Skeletal muscle tissue (tissue), 4 donors: ENCODE results near the gene FARS2. TPM values are rescaled to one million over a fixed set of nuclear protein-coding genes. Genes with fewer than 3 reads are reported as not detected.
A peak's percentile ranks its signal among the peaks of the same experiment; 100 is the strongest.

Experiments used
- H3K27ac ChIP-seq: one replicate; pipeline ENCODE4 v1.7.0; 2013; ENCODE audit warnings: mild to moderate bottlenecking, low read depth, low read length, inconsistent platforms
- H3K27me3 ChIP-seq, 3 donors: one replicate each; pipeline ENCODE4 v1.7.0; 2013; ENCODE audit warnings: low read length in 3 of 3; ENCODE audit not compliant: control insufficient read depth in 3 of 3, insufficient read depth in 3 of 3
- H3K36me3 ChIP-seq, 3 donors: one replicate each; pipeline ENCODE4 v1.7.0; 2013; ENCODE audit warnings: low read length in 3 of 3; ENCODE audit not compliant: control insufficient read depth in 3 of 3, insufficient read depth in 3 of 3
- H3K4me1 ChIP-seq, 3 donors: one replicate each; pipeline ENCODE4 v1.7.0; 2013; ENCODE audit warnings: low read length in 3 of 3, mild to moderate bottlenecking in 3 of 3; ENCODE audit not compliant: control insufficient read depth in 3 of 3, insufficient read depth in 3 of 3
- H3K4me3 ChIP-seq, 3 donors: one replicate each; pipeline ENCODE4 v1.7.0; 2013; ENCODE audit warnings: low read length in 3 of 3
- H3K9ac ChIP-seq, 3 donors: one replicate each; pipeline ENCODE4 v1.7.0; 2013; ENCODE audit warnings: low read length in 3 of 3, mild to moderate bottlenecking in 3 of 3, moderate library complexity in 2 of 3, low read depth in 1 of 3
- H3K9me3 ChIP-seq, 3 donors: one replicate each; pipeline ENCODE4 v1.7.0; 2013; ENCODE audit warnings: low read length in 3 of 3; ENCODE audit not compliant: control insufficient read depth in 3 of 3
- total RNA-seq: library from RNA; depleted of rRNA; stranded (reverse); fragments of >200 nt; gene quantifications from one replicate; pipeline ENCODE4 v1.2.3, GENCODE V29; 2014
- donor health status: Osteomylitis.

Gene FARS2
- total RNA-seq, 1 donor from 2014 or later: 27.7 TPM

GRCh38 chr6:5598123-5598522 lies 336.8 kb downstream of the FARS2 start:
- H3K4me1 ChIP-seq: no peaks in the 10 kb centered on the region
- H3K4me3 ChIP-seq: no peak overlapping the region
- no peaks in the 10 kb centered on the region for H3K9me3 ChIP-seq
- H3K27ac ChIP-seq: no peak overlapping the region
- H3K36me3 ChIP-seq: no peaks in the 10 kb centered on the region
- H3K27me3 ChIP-seq: no peaks in the 10 kb centered on the region
- no peak overlapping the region for H3K9ac ChIP-seq

- Histone ChIP-seq H3K4me3 (no peak overlapping the region), H3K27ac (no peak overlapping the region), H3K36me3 (no peaks in the 10 kb centered on the region), H3K9me3 (no peaks in the 10 kb centered on the region), H3K4me1 (no peaks in the 10 kb centered on the region), H3K27me3 (no peaks in the 10 kb centered on the region), H3K9ac (no peak overlapping the region)
Observed at GRCh38 chr6:5599127-5599526, 337.8 kb downstream of the FARS2 start.

- H3K27ac ChIP-seq: no peak overlapping the region
- H3K9ac ChIP-seq: no peak overlapping the region
- no peaks in the 10 kb centered on the region for H3K4me1 ChIP-seq
Observed at GRCh38 chr6:5605937-5606336, 344.6 kb downstream of the FARS2 start.

GRCh38 chr6:5606546-5606945 lies 345.2 kb downstream of the FARS2 start:
- no peaks in the 10 kb centered on the region for H3K9me3 ChIP-seq
- H3K27ac ChIP-seq: no peak overlapping the region
- no peaks in the 10 kb centered on the region for H3K4me1 ChIP-seq
- H3K36me3 ChIP-seq: no peaks in the 10 kb centered on the region
- H3K9ac ChIP-seq: no peak overlapping the region
- no peaks in the 10 kb centered on the region for H3K27me3 ChIP-seq
- no peak overlapping the region for H3K4me3 ChIP-seq

More at GRCh38 chr6:5605937-5606336, 344.6 kb downstream of the FARS2 start:
- no peak overlapping the region for H3K4me3 ChIP-seq
- H3K36me3 ChIP-seq: no peaks in the 10 kb centered on the region
- H3K27me3 ChIP-seq: no peaks in the 10 kb centered on the region
- H3K9me3 ChIP-seq: no peaks in the 10 kb centered on the region

- H3K9ac ChIP-seq: no peak overlapping the region
- H3K9me3 ChIP-seq: no peaks in the 10 kb centered on the region
- H3K36me3 ChIP-seq: peaks cover 0 to 3% (median 2%) of the 10 kb centered on the region in 3 donors
- no peaks in the 10 kb centered on the region for H3K27me3 ChIP-seq
- no peak overlapping the region for H3K27ac ChIP-seq
- no peaks in the 10 kb centered on the region for H3K4me1 ChIP-seq
- no peak overlapping the region for H3K4me3 ChIP-seq
Observed at GRCh38 chr6:5610640-5611039, 349.3 kb downstream of the FARS2 start.

- Histone ChIP-seq H3K27me3 (no peaks in the 10 kb centered on the region), H3K27ac (no peak overlapping the region), H3K9me3 (no peaks in the 10 kb centered on the region), H3K9ac (no peak overlapping the region), H3K4me3 (no peak overlapping the region), H3K36me3 (peaks cover 2 to 3% (median 2%) of the 10 kb centered on the region in 3 donors), H3K4me1 (no peaks in the 10 kb centered on the region)
Observed at GRCh38 chr6:5617179-5617578, 355.9 kb downstream of the FARS2 start.

- peaks cover 0 to 2% (median 0%) of the 10 kb centered on the region in 3 donors for H3K4me1 ChIP-seq
- H3K9me3 ChIP-seq: no peaks in the 10 kb centered on the region
- no peak overlapping the region for H3K9ac ChIP-seq
- no peaks in the 10 kb centered on the region for H3K27me3 ChIP-seq
- H3K27ac ChIP-seq: no peak overlapping the region
- peaks cover 0 to 2% (median 0%) of the 10 kb centered on the region in 3 donors for H3K36me3 ChIP-seq
- H3K4me3 ChIP-seq: no peak overlapping the region
Observed at GRCh38 chr6:5619249-5619648, 357.9 kb downstream of the FARS2 start.

GRCh38 chr6:5622276-5623005 lies 361.1 kb downstream of the FARS2 start:
- Histone ChIP-seq H3K4me3 (no peak overlapping the region), H3K27me3 (no peaks in the 10 kb centered on the region), H3K9ac (no peak overlapping the region), H3K27ac (peak overlapping the region; percentile 8), H3K4me1 (peaks cover 0 to 3% (median 0%) of the 10 kb centered on the region in 3 donors), H3K9me3 (no peaks in the 10 kb centered on the region), H3K36me3 (peaks cover 0 to 2% (median 0%) of the 10 kb centered on the region in 3 donors)

- no peaks in the 10 kb centered on the region for H3K27me3 ChIP-seq
- H3K36me3 ChIP-seq: peaks cover 0 to 2% (median 0%) of the 10 kb centered on the region in 3 donors
- no peak overlapping the region for H3K4me3 ChIP-seq
- no peak overlapping the region for H3K9ac ChIP-seq
- peaks cover 0 to 3% (median 0%) of the 10 kb centered on the region in 3 donors for H3K4me1 ChIP-seq
- H3K9me3 ChIP-seq: no peaks in the 10 kb centered on the region
- H3K27ac ChIP-seq: no peak overlapping the region
Observed at GRCh38 chr6:5623769-5624168, 362.5 kb downstream of the FARS2 start.

GRCh38 chr6:5624256-5624655 lies 362.9 kb downstream of the FARS2 start:
- Histone ChIP-seq H3K9ac (no peak overlapping the region), H3K4me3 (no peak overlapping the region), H3K27ac (no peak overlapping the region), H3K9me3 (no peaks in the 10 kb centered on the region), H3K36me3 (peaks cover 0 to 2% (median 0%) of the 10 kb centered on the region in 3 donors), H3K4me1 (peaks cover 0 to 3% (median 0%) of the 10 kb centered on the region in 3 donors), H3K27me3 (no peaks in the 10 kb centered on the region)
